Panc1 (cell line): ENCODE measurements around the gene ENGASE.

ENCODE experiments used
- CTCF ChIP-seq: fragments of 450-650 bp; IDR thresholded peaks from 2 replicates; pipeline ENCODE4 v1.5.1; 2017; ENCODE audit warnings: mild to moderate bottlenecking
- REST ChIP-seq, 2 experiments: IDR thresholded peaks; 2 replicates each; pipeline ENCODE4 v1.6.1; 2011 to 2012; ENCODE audit warnings: low read depth in 2 of 2, control low read depth in 1 of 2, low read length in 1 of 2, mild to moderate bottlenecking in 1 of 2, moderate library complexity in 1 of 2; ENCODE audit not compliant: insufficient read depth in 1 of 2

GRCh38 chr17:79106958-79107357 lies 32.3 kb downstream of the ENGASE start:
- TF ChIP-seq REST (IDR thresholded peaks at IDR 0.05; ENCODE audit: insufficient read depth in 1 of 2, low read depth in 2 of 2, low read length in 1 of 2) (no peak), CTCF (no peak)
